ENCODE results near the gene ITPR2. TPM values are rescaled to one million over a fixed set of nuclear protein-coding genes. Genes with fewer than 3 reads are reported as not detected.

Gene ITPR2
- total RNA-seq, 3 donors from 2014 or later (not counting 1 experiment from before 2014, with no cell fraction given) = 59.1 to 70.7 (median 68.2) TPM

GRCh38 chr12:26299751-26300150 lies 533.2 kb downstream of the ITPR2 start:
- ATAC-seq (no peak), DNase-seq (no peak)
- H3K36me3 Mint-ChIP-seq = no peaks in the 10 kb centered on the region
- Histone ChIP-seq H3K36me3 (ENCODE audit: control insufficient read depth, insufficient read depth, low read length) (no peaks in the 10 kb centered on the region), H3K4me1 (ENCODE audit: control insufficient read depth, insufficient read depth, low read length) (no peaks in the 10 kb centered on the region), H3K27me3 (ENCODE audit: control insufficient read depth, insufficient read depth, low read length) (no peaks in the 10 kb centered on the region), H3K9me3 (ENCODE audit: control insufficient read depth, insufficient read depth, low read length) (no peaks in the 10 kb centered on the region), H3K27ac (ENCODE audit: low read length) (no peak overlapping the region), H3K4me3 (ENCODE audit: low read length) (no peak overlapping the region)
- intact Hi-C loops (cut with micrococcal nuclease) = no loop called here
- no peaks in the 10 kb centered on the region for H3K9me3 Mint-ChIP-seq
- no peaks in the 10 kb centered on the region for H3K27me3 Mint-ChIP-seq (ENCODE audit: low read depth in 2 of 2)
- peak overlapping the region in 1 of 2 donors; percentile 12 for H3K27ac Mint-ChIP-seq
- WGBS (ENCODE audit: insufficient coverage) = 89% methylated on average over 1 of the region's 1 CpG
- H3K4me1 Mint-ChIP-seq = peaks cover 23 to 35% of the 10 kb centered on the region in 2 donors
- H3K4me3 Mint-ChIP-seq = peak overlapping the region; percentile 1
- no peak for TF ChIP-seq CTCF (IDR thresholded peaks at IDR 0.05)

GRCh38 chr12:26298785-26299621 lies 534.0 kb downstream of the ITPR2 start:
- H3K9me3 Mint-ChIP-seq = no peaks in the 10 kb centered on the region
- no peaks in the 10 kb centered on the region for H3K36me3 ChIP-seq (ENCODE audit: control insufficient read depth, insufficient read depth, low read length)
- H3K27ac ChIP-seq (ENCODE audit: low read length) = no peak overlapping the region
- H3K27me3 Mint-ChIP-seq (ENCODE audit: low read depth in 2 of 2) = no peaks in the 10 kb centered on the region
- 25% methylated on average over 4 of the region's 6 CpGs for WGBS (ENCODE audit: insufficient coverage)
- H3K9me3 ChIP-seq (ENCODE audit: control insufficient read depth, insufficient read depth, low read length) = no peaks in the 10 kb centered on the region
- H3K4me3 ChIP-seq (ENCODE audit: low read length) = no peak overlapping the region
- H3K27ac Mint-ChIP-seq = peak overlapping the region in 1 of 2 donors; percentile 12
- intact Hi-C loops (cut with micrococcal nuclease) = no loop called here
- peak; percentile 86 to 91 (median 89) for ATAC-seq
- H3K4me1 Mint-ChIP-seq = peaks cover 23 to 35% of the 10 kb centered on the region in 2 donors
- H3K4me3 Mint-ChIP-seq = peak overlapping the region; percentile 61
- H3K36me3 Mint-ChIP-seq = no peaks in the 10 kb centered on the region
- no peak for TF ChIP-seq CTCF (IDR thresholded peaks at IDR 0.05)
- H3K4me1 ChIP-seq (ENCODE audit: control insufficient read depth, insufficient read depth, low read length) = no peaks in the 10 kb centered on the region
- peak in 1 of 2 donors; percentile 28 for DNase-seq
- no peaks in the 10 kb centered on the region for H3K27me3 ChIP-seq (ENCODE audit: control insufficient read depth, insufficient read depth, low read length)

GRCh38 chr12:26297396-26298070 lies 535.5 kb downstream of the ITPR2 start:
- intact Hi-C loops (cut with micrococcal nuclease) = no loop called here
- no peaks in the 10 kb centered on the region for H3K9me3 Mint-ChIP-seq

More at GRCh38 chr12:26297396-26298070, 535.5 kb downstream of the ITPR2 start:
- 95% methylated on average over 7 of the region's 8 CpGs for WGBS (ENCODE audit: insufficient coverage)
- ATAC-seq = no peak
- H3K4me3 ChIP-seq (ENCODE audit: low read length) = no peak overlapping the region
- H3K27me3 ChIP-seq (ENCODE audit: control insufficient read depth, insufficient read depth, low read length) = no peaks in the 10 kb centered on the region
- Mint-ChIP-seq H3K27ac (no peak overlapping the region), H3K36me3 (no peaks in the 10 kb centered on the region), H3K4me3 (no peak overlapping the region), H3K4me1 (peaks cover 9 to 23% of the 10 kb centered on the region in 2 donors), H3K27me3 (ENCODE audit: low read depth in 2 of 2) (no peaks in the 10 kb centered on the region)
- no peak for TF ChIP-seq CTCF (IDR thresholded peaks at IDR 0.05)
- no peaks in the 10 kb centered on the region for H3K9me3 ChIP-seq (ENCODE audit: control insufficient read depth, insufficient read depth, low read length)
- H3K36me3 ChIP-seq (ENCODE audit: control insufficient read depth, insufficient read depth, low read length) = no peaks in the 10 kb centered on the region
- H3K27ac ChIP-seq (ENCODE audit: low read length) = no peak overlapping the region
- no peak for DNase-seq
- H3K4me1 ChIP-seq (ENCODE audit: control insufficient read depth, insufficient read depth, low read length) = no peaks in the 10 kb centered on the region
